Colonic mucosa (tissue), 4 donors: ENCODE data around the gene KCNV2. TPM values are rescaled to one million over a fixed set of nuclear protein-coding genes. Genes with fewer than 3 reads are reported as not detected.

Experiments used
- DNase-seq: peaks from one replicate; pipeline ENCODE4 v3.0.0-alpha.2; 2020
- H3K27ac ChIP-seq: fragments of 200-600 bp; one replicate; pipeline ENCODE4 v1.8.0; 2021
- H3K27me3 ChIP-seq: fragments of 200-600 bp; one replicate; pipeline ENCODE4 v1.8.0; 2021
- H3K36me3 ChIP-seq: fragments of 200-600 bp; one replicate; pipeline ENCODE4 v1.8.0; 2021
- H3K4me1 ChIP-seq: fragments of 200-600 bp; one replicate; pipeline ENCODE4 v1.8.0; 2021; ENCODE audit warnings: mild to moderate bottlenecking
- H3K4me3 ChIP-seq: fragments of 200-600 bp; one replicate; pipeline ENCODE4 v1.8.0; 2021
- H3K9ac ChIP-seq, 2 donors: one replicate each; pipeline ENCODE4 v1.7.0; 2013; ENCODE audit warnings: control low read depth in 2 of 2, low read depth in 2 of 2, low read length in 2 of 2
- H3K9me3 ChIP-seq: fragments of 200-600 bp; one replicate; pipeline ENCODE4 v1.8.0; 2021
- intact Hi-C: fragments of 100-400 bp; cut with DNase I; formaldehyde crosslinking; loops from one replicate; pipeline ENCODE4 v1.14.1; 2022
- total RNA-seq, 2 donors: library from RNA; stranded (reverse); fragmentation: NEBNext Ultra II Directional in 1 of 2; extraction: Animal tissue kit (Norgen Biotek cat#: 25700) in 1 of 2; gene quantifications; one replicate each; pipeline ENCODE4 v1.2.1, GENCODE V29; 2021
- TF ChIP-seq, protein P1 (sequence below): fragments of 200-600 bp; IDR thresholded peaks from one replicate; pipeline ENCODE4 v1.8.0; 2022; ENCODE audit warnings: antibody characterized with exemption, mild to moderate bottlenecking
- donor health status: healthy.
- donor health status: DM: no; HTN: no; CAD: no.
- donor health status: DM: no; HTN: no; CAD: no.

KCNV2 gene
- not detected for total RNA-seq

DNA sequence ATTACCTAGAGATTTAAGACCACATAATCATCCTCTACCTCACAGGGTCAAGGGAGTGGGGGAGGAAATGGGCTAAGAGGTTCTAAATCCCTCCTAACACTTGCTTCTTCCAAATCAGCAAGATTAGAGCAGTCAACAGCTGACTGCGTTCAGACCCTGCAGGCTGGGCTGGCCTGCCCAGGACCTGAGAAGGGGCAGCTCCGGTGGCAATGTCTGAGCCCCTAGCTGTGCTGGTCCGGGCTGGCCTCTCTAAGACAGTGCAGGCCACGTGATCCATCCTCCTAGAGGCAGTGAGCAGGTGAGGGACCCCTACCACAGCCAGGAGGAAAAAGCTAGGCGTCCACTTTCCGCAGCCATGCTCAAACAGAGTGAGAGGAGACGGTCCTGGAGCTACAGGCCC is at the start of gene KCNV2:
KCNV2 (plus strand) TSS at position 126 of the 400 bp plus-strand sequence; CDS start at position 356, 230 bp downstream.
- intact Hi-C loops, result no loop called here
- Histone ChIP-seq H3K9ac (no peak within 1 kb of the TSS), H3K27me3 (no peaks in the 10 kb centered on the region), H3K27ac (no peak within 1 kb of the TSS), H3K4me1 (no peaks in the 10 kb centered on the region), H3K36me3 (no peaks in the 10 kb centered on the region), H3K9me3 (no peaks in the 10 kb centered on the region), H3K4me3 (no peak within 1 kb of the TSS)
- no peak for DNase-seq
- TF ChIP-seq, protein P1, sequence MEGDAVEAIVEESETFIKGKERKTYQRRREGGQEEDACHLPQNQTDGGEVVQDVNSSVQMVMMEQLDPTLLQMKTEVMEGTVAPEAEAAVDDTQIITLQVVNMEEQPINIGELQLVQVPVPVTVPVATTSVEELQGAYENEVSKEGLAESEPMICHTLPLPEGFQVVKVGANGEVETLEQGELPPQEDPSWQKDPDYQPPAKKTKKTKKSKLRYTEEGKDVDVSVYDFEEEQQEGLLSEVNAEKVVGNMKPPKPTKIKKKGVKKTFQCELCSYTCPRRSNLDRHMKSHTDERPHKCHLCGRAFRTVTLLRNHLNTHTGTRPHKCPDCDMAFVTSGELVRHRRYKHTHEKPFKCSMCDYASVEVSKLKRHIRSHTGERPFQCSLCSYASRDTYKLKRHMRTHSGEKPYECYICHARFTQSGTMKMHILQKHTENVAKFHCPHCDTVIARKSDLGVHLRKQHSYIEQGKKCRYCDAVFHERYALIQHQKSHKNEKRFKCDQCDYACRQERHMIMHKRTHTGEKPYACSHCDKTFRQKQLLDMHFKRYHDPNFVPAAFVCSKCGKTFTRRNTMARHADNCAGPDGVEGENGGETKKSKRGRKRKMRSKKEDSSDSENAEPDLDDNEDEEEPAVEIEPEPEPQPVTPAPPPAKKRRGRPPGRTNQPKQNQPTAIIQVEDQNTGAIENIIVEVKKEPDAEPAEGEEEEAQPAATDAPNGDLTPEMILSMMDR, result no peak

DNA sequence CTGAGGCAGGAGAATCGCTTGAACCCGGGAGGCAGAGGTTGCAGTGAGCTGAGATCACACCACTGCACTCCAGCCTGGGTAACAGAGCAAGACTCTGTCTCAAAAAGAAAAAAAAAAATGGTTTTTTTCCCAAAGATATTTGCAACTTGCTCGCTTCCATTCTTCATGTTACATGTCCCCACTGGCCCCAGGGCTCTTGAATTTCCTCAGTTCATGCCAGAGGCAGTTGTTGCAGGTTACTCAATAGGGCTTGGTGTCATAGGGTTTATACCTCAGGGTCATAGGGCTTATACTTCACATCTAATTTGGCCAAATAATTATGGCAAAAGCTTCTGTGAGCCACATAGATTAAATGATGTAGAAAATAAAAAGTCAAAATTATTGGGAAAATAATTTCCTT is 44.1 kb upstream of the KCNV2 start:
- DNase-seq, result no peak
- intact Hi-C loops, result no loop called here

DNA sequence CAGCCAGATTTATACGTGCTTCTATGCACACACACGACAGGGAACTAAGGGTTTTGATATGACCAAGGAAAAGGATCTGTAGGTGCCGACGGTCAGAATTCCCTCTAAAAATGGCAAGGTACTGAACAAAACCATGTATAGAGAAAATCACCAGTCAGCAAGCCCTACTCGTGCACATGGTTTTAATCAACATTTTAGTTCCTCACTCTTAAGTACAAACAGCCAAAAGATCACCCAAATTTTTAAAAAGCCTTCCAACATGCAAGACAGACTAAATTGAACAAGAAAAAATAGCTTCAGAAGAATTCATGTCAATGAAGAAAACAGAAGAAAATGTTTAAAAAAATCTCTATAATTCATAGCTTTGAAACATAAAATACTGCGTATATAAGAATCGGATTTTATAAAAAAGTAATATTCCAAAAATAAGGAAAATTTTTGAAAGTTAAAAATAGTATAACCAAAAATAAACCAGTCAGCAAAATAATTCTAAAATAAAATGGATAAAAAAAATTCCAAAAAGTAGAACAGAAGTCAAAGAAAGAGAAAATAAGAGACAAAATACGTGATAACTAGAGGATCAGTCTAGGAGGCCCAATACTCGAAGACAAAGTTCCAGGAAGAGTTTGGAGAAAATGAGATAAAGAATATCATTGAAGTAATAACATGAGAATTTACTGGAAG is 43.0 kb upstream of the KCNV2 start:
- H3K9ac ChIP-seq, result no peak overlapping the region
- no peaks in the 10 kb centered on the region for H3K9me3 ChIP-seq
- no peaks in the 10 kb centered on the region for H3K4me1 ChIP-seq
- H3K36me3 ChIP-seq, result no peaks in the 10 kb centered on the region
- no peak overlapping the region for H3K4me3 ChIP-seq
- intact Hi-C loops, result no loop called here
- DNase-seq, result no peak
- H3K27me3 ChIP-seq, result no peaks in the 10 kb centered on the region
- H3K27ac ChIP-seq, result no peak overlapping the region
- TF ChIP-seq, protein P1, result no peak

More for the DNA sequence above, 44.1 kb upstream of the KCNV2 start:
- Histone ChIP-seq H3K9ac (no peak overlapping the region), H3K36me3 (no peaks in the 10 kb centered on the region), H3K4me3 (no peak overlapping the region), H3K9me3 (no peaks in the 10 kb centered on the region), H3K27me3 (no peaks in the 10 kb centered on the region), H3K4me1 (no peaks in the 10 kb centered on the region), H3K27ac (no peak overlapping the region)
- TF ChIP-seq, protein P1, result no peak

DNA sequence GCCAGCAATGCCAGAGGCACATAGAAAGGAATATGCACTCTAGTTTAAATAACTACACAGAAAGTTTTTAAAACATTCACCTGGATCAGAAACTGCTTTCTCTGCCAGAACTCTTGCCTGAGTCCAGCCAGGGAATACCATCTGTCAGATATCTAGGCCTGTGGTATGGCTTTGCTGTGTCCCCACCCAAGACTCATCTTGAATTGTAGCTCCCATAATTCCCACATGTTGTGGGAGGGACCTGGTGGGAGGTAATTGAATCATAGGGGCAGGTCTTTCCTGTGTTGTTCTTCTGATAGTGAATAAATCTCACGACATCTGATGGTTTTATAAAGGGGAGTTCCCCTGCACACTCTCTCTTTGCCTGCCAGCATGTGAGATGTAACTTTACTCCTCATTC is 41.5 kb upstream of the KCNV2 start:
- DNase-seq, result no peak

DNA sequence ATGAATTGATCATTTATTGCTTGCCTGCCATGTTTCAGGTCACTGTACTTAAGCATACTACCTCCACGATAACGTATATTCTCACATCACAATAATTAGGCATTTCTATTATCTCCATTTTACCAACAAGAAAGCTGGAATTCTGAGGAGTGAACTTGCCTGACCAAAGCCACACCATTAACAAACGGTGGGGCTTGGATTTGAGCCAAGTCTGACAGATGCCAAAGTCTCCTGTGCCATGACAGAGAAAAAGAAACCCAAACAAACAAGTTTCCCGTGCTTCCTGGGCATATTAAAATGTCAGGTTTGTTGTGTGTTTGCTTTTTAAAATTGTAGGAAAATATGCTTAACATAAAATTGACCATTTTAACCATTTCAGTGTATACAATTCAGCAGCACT is 40.8 kb upstream of the KCNV2 start:
- DNase-seq, result peak; percentile 26
- H3K27ac ChIP-seq, result no peak overlapping the region

More for the DNA sequence above, 41.5 kb upstream of the KCNV2 start:
- H3K4me1 ChIP-seq, result no peaks in the 10 kb centered on the region
- H3K4me3 ChIP-seq, result no peak overlapping the region
- H3K36me3 ChIP-seq, result no peaks in the 10 kb centered on the region
- H3K27me3 ChIP-seq, result no peaks in the 10 kb centered on the region
- H3K27ac ChIP-seq, result no peak overlapping the region
- intact Hi-C loops, result no loop called here
- no peak overlapping the region for H3K9ac ChIP-seq
- TF ChIP-seq, protein P1, result no peak
- H3K9me3 ChIP-seq, result no peaks in the 10 kb centered on the region

More for the DNA sequence above, 40.8 kb upstream of the KCNV2 start:
- TF ChIP-seq, protein P1, result no peak
- no peaks in the 10 kb centered on the region for H3K4me1 ChIP-seq
- no peaks in the 10 kb centered on the region for H3K36me3 ChIP-seq
- no peaks in the 10 kb centered on the region for H3K9me3 ChIP-seq
- H3K9ac ChIP-seq, result no peak overlapping the region
- H3K4me3 ChIP-seq, result no peak overlapping the region
- intact Hi-C loops, result no loop called here
- no peaks in the 10 kb centered on the region for H3K27me3 ChIP-seq
